CD4-positive, alpha-beta T cell treated with Interleukin-1 beta for 1 hour (primary cell): Measurements from ENCODE around the gene GALNT5.
"Not testable (repeated sequence)": the region's sequence is repeated elsewhere in the genome, so short reads cannot be mapped to it uniquely, and the experiment has no call there.

Experiments
- DNase-seq, 2 donors: peaks; one replicate each; pipeline ENCODE4 v3.0.0-alpha.2; 2020 to 2022

GALNT5 gene

DNA sequence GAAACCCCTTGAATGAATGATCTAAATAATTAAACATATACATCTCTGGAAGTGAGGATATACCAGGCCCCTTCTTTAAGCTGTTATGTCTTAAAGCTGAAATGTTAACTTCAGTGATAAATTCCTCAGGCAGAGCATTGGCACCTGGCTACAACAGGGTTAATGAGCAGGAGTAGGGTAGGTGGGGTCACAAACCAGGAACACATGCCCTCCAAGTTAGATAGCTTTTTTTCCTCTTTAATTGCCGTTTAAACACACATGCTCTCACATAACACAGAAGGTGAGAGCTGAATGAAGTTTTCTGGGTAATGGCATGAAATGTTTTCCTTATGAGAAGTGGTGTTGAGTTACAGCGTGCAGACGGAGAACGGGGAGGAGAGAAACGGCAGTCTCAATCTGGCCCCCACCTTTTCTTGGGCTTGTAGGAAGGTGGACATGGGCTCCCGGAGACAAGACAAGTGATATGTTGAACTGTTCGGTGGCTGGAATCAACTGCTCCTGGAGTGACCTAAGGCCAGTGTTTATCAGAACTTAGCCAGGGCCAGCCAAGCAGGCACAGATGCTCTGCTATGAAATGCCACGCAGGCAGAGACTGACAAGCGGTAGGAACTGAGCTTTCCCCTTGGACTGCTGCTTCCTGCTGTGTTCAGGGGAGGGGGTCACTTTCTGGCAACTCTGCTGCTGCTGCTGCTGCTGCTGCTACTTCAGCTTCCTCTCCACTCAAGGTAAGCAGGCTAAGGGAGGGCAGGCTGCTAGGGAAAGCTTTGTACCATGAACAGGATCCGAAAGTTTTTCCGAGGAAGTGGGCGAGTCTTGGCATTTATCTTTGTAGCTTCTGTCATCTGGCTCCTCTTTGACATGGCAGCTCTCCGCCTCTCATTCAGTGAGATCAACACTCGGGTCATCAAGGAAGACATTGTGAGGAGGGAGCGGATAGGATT lies at the start of gene GALNT5:
TSS of gene GALNT5 (plus strand) at position 394 of the 941 bp plus-strand sequence. CDS start at position 772, 378 bp downstream.
- no peak for DNase-seq

DNA sequence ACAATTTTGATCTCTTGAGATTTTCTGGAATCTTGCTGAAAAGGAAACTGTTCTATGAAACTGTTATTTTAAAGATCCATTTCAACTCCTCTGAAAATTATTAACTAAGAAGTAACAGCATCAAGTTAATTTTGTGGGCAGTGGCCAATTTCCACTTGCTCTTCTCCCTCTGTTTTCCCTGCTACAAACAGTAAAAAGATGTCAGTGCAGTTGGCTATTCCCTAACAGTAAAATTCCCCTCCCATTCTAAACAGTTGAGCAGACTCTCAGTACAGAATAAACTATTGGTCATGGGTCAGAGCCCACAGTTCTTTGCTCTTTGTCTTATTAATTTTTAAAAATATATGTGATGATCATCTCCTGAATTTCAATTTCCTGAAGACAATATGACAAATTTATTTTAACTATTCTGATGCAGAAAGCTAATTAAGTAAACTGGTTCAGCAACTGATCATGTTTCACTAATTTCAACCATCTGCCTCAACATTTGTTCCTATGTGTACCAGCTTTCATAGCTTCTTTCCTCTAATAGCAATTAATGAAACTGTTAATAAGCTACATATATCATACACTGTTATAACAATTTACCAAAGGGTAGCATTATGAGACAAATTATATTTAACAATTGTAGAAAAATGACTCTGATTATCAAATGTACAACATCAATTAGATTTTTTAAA lies 41.1 kb upstream of the GALNT5 start:
- no peak for DNase-seq

GRCh38 chr2:157217409-157217808 lies 40.1 kb upstream of the GALNT5 start:
- no peak for DNase-seq

DNA sequence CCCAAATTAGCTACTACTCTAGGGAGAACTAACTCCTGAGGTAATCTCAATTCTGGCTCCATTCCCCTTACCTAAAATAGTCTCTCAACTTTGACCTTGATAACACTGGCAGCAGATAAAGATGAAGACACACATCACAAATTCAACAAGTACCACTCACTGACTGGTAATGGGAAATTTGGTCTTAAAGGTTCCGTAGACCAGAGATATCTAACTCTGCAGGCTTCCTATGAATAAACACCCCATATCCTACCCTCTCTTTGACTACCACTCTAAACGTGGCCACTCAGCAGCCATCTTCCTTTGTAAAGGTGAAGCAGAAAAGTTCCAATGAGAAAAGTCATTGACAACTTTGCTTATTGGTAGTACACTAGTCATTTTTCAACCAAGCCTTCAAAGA lies 38.6 kb upstream of the GALNT5 start:
- DNase-seq, result no peak

DNA sequence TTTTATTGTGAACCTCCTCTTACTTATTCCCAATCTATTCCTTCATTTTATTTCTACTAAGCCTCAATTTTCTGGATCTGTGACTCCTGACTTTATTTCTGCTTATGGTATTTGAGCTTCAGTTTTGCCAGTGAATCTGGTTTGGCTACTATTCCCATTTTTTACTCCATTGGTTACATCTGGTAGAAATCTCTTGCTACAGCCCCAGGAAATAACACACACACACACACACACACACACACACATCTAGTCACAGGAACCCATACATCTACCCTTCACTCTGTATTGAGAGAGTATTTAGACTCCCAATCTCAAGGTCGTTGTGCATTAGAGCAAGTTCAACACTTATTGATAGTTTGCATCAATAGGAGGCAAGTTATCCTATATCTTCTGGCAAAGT lies 37.0 kb upstream of the GALNT5 start:
- DNase-seq, result no peak

DNA sequence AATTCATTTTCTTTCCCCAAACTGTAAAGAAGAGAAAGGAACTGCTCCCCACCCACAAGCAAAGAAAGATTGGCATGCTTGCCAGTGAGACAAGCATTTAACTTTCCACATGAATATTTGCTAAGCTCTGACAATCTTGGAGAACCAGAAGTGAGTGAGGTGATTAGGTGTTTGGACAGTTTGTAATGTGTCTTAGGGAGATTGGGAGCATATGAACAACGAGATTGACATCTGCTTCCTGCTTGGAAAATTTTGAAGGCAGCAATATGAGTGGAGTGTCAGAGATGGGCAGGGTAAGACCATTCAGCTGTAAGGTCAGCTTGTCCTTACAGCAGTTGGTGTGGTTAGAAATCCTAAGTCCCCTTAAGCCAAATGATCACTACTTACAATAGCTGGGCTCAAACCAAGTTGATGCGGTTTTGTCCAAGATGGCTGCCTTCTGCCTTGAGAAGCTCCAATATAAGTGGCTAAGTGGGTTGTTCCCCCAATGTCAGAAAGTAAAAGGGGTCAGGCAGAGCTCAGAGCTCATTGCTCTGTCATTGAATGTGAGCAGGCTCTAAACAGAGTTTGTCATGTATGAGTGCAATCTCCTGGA lies 36.0 kb upstream of the GALNT5 start:
- no peak for DNase-seq

DNA sequence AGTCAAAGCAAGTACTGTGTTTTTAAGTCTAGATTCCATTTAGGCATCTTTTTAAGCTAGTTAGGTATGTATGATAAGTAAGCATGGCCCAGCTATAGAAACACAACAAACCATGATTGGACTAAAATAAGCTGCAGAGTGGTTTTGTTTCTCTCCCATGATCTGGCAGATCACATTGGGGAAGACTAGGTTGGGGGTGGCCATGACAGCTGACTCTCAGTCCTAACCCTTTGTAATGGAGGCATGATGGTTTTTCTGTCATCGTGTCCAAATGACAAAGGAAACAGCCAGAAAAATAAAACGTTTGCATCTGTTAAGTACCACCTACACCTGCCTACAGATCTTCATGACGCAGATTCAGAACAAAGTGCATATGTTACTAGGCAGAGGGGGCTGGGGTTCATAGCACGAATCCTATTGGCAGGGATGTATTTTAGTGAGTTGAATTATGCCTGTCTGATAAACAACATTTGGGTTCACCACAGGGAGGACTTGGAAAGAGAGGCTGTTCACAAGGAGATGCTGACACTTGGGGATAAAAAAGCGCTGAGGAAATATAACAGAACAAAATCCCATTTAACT lies 33.8 kb upstream of the GALNT5 start:
- no peak for DNase-seq

GRCh38 chr2:157224448-157224847 lies 33.1 kb upstream of the GALNT5 start:
- not testable (repeated sequence) for DNase-seq

GRCh38 chr2:157227592-157227991 lies 29.9 kb upstream of the GALNT5 start:
- DNase-seq, result no peak

- no peak for DNase-seq
Measured at GRCh38 chr2:157228946-157229345, 28.6 kb upstream of the GALNT5 start.

GRCh38 chr2:157229572-157229971 lies 27.9 kb upstream of the GALNT5 start:
- DNase-seq, result no peak

DNA sequence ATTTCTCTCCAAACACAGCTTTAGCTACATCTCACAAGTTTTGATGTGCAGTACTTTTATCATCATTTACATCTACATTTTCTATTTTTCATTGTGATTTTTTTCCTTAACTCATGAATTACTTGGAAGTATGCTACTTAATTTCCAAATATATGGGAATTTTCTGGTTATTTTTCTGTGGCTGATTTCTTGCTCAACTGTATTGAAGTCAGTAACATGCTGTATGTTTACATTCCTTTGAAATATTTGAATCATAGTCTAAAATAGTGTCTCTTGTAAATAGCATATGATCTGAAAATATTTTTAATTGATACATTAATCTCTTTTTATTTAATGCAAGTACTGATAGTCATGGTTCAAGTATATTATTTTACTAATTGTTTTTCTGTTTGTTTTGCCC lies 26.0 kb upstream of the GALNT5 start:
- DNase-seq, result no peak

DNA sequence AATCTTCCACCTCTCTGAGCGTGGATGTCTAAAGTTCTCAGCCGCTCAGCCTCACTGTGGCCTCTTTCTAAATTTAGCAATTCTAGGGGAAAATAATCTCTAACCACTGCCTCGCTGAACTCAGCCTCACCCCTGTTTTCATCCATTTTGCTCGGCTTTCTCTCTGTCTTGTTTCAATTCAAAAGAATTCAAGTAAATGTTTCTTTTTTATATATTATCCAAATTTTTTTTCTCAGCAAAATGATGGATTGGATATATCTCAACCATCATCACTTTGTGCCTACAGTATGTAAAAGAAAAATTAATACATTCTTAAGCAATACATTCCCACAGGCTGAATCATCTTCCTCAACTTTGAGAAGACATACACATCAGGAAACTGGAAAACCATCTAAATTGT lies 24.0 kb upstream of the GALNT5 start:
- DNase-seq, result no peak

DNA sequence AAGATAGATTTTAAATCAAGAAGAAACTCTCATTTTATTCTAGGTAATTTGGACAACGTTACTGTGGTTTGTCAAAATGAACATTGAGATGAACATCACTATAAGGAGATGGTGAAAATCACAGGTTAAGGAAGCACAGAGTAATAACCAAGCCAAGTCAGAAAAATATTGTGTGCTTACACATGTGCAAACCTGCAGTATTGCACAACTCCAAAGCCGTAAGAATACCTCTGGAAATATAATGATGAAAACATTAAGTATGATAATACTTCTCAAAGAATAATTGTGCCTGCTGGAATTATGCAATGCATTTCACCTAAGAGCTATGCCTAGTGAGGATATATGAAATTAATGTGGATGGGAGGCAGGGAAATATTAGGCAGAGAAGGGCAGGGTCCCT lies 21.1 kb upstream of the GALNT5 start:
- no peak for DNase-seq

GRCh38 chr2:157238296-157238695 lies 19.2 kb upstream of the GALNT5 start:
- no peak for DNase-seq

- no peak for DNase-seq
Measured at GRCh38 chr2:157244691-157245090, 12.8 kb upstream of the GALNT5 start.

- DNase-seq, result no peak
Measured at GRCh38 chr2:157245144-157245840, 12.2 kb upstream of the GALNT5 start.

DNA sequence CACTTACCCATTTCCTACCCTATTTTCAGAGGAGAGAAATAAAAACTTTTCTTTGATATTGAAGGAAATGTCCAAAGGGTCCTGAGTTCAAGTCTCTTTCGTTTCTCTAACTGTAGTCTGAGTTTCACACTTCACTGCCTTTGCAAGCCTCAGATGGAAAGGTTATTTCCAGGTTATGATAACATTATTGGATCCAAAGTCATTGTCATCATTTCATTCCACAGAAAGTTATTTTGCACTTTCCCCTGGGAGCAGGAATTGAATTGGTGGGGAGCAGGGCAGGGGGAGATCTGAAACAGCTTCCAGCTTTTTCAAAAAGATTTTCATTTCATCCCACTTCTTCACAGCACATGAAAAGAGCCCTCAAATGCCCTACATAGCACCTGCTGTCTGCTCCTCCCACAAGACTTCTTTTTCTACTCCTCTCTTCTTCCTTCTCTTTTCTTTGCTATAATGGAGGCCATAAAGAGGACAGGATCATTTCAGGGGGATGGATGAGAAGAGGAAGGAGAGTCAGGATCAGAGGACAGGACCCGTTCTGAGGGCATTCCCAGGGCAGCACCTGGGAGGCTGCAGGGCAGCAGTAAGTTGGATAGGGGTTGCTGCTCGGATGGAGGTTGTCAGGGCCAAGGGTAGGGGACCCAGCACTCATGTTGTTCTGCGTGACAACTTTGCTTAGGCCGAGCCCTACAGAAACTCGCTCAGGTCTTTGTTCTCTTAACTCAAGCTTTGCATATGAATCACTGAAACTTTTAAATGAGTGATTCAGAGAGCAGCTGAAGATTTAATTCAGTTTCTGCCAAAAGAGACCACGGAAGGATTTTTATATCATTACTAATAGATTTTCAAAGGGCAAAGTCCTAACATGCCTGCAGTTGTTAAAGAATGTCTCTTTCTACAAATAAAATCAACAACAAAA lies 11.4 kb upstream of the GALNT5 start:
- no peak for DNase-seq

DNA sequence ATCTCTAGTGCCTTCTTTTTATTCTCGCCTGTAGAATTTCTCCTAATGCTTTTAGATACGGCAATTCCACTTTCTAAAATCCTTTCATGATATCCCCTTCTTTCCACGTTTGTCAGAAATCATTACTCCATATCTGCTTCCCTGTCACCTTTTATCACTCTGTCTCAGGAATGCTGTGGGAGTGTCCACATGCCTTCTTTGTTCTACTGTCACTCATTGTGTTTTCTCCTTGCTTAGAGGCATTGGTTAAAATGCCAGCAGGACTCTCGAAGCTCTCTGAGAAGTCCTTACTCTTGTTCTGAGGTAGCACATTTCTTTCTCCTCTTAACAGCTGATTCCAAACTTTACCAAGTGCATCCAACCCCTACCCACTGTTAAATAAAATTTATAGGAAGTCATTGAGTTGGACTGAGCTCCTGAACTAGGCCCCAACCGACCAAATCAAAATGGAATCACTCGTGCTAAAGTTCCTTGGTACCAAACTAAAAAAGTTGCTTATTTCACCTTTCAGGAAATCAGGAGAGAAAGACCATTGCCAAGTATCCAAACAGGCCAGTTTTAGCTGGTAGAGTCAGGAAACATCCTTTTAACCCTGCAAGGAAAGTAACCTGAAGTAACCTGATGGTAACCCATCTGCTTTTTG lies 10.6 kb upstream of the GALNT5 start:
- no peak for DNase-seq

DNA sequence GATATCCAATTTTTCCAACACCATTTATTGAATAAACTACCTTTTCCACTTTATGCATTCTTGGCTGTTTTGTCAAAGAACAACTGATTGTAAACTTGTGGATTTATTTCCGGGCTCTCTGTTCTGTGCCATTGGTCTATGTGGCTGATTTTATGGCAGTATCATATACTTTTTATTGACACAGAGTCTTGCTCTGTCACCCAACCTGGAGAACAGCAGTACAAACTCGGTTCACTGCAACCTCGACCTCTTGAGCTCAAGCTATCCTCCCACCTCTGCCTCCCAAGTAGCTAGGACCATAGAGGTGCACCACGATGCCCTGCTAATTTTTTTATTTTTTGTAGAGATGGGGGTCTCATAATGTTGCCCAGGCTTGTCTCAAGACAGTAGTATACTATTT lies 6.7 kb upstream of the GALNT5 start:
- no peak for DNase-seq

DNA sequence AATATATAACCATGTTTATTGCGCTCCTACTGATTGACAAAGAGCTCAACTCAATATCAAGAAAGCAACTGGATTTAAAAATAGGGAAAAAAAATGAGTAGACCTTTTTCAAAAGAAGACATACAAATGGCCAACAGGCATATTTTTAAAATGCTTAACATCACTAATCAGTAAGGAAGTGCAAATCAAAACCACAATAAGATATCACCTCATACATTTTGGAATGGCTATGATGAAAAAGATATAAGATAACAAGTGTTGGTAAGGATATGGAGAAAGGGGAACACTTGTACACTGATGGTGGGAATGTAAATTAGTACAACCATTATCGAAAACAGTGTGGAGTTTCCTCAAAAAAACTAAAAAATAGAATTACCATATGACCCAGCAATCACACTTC lies 5.6 kb upstream of the GALNT5 start:
- DNase-seq, result no peak
